BJ (cell line): Measurements from ENCODE around the gene KRT13. TPM values are rescaled to one million over a fixed set of nuclear protein-coding genes. Genes with fewer than 3 reads are reported as not detected.

Source experiments
- CTCF ChIA-PET: fragments of 350-600 bp; formaldehyde crosslinking; extraction: SDS; loops from one replicate; lab custom pipeline; 2021; ENCODE audit warnings: antibody characterized with exemption, inconsistent platforms; lab: Yijun Ruan, JAX
- POLR2A ChIA-PET: fragments of 300-600 bp; sonication (Branson Sonifier 250); formaldehyde crosslinking; extraction: SDS; loops from one replicate; lab custom pipeline; 2021; ENCODE audit warnings: antibody characterized with exemption; lab: Charles Lee
- DNase-seq: peaks from one replicate; pipeline ENCODE4 v3.0.0-alpha.2; 2011; ENCODE audit warnings: low read depth
- H3K27me3 ChIP-seq: 2 replicates; pipeline ENCODE4 v1.6.0; 2011; ENCODE audit warnings: low read length; ENCODE audit not compliant: control insufficient read depth, insufficient read depth
- H3K36me3 ChIP-seq: 2 replicates; pipeline ENCODE4 v1.5.1; 2011; ENCODE audit warnings: low read length; ENCODE audit not compliant: control insufficient read depth, insufficient read depth
- H3K4me3 ChIP-seq: 2 replicates; pipeline ENCODE4 v1.5.1; 2011; ENCODE audit warnings: low read depth, mild to moderate bottlenecking, control low read depth, low read length
- CTCF ChIP-seq: IDR thresholded peaks from 2 replicates; pipeline ENCODE4 v1.5.1; 2011; ENCODE audit warnings: low read depth, mild to moderate bottlenecking, control low read depth, inconsistent platforms, low read length, moderate library complexity; ENCODE audit not compliant: insufficient read depth
- polyA plus RNA-seq: library from polyadenylated mRNA; depleted of rRNA; stranded (reverse); fragments of >200 nt; gene quantifications from 2 replicates; pipeline ENCODE4 v1.2.3, GENCODE V29; 2011

The KRT13 gene
- polyA plus RNA-seq, 1 experiment: 0.27 TPM

DNA sequence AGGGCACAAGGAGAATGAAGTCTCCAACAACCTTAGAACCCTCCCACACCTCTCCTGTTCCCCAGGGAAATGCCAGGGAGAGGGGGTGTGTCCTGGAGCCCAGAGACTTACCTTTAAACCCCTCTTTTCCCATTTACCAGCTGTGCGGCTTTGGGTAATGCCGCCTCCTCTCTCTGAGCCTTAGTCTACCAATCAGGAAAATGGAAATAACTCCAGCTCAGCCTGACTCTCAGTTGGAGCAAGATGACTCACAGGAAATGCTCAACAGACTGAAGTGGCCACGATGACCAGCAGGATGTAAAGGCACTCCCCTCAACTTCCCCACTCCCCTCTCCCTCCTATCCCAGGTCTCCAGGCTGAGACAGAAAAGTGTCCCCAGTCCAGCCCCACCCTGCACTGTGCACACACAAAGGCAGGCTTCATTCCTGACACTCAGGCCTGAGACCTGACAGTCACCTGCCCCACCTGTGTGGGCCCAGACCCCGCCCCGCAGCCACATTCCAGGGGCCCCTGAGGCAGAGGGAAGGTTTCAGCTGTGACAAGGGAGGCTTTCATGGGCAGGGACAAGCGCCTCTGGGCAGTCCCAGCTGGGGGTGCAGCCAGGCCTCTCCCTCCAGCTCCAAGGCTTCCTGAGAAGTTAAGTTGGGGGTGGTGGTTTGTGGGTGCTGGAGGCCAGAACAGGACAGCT is 16.3 kb upstream of the KRT13 start:
- no peak for DNase-seq
- CTCF ChIA-PET: interaction anchor here (0.5 to 1.6 kb wide), 5 partner anchors 26 to 141 kb away, joined by 3 to 5 read pairs (median 4); no protein-coding TSS in a partner anchor
- no peaks in the 10 kb centered on the region for H3K27me3 ChIP-seq
- 0 out of 2 replicates have a peak, but pooled peaks have one; percentile 2 for TF ChIP-seq CTCF
- POLR2A ChIA-PET: no interaction called here
- H3K36me3 ChIP-seq: peaks cover 4% of the 10 kb centered on the region
- no peak overlapping the region for H3K4me3 ChIP-seq

DNA sequence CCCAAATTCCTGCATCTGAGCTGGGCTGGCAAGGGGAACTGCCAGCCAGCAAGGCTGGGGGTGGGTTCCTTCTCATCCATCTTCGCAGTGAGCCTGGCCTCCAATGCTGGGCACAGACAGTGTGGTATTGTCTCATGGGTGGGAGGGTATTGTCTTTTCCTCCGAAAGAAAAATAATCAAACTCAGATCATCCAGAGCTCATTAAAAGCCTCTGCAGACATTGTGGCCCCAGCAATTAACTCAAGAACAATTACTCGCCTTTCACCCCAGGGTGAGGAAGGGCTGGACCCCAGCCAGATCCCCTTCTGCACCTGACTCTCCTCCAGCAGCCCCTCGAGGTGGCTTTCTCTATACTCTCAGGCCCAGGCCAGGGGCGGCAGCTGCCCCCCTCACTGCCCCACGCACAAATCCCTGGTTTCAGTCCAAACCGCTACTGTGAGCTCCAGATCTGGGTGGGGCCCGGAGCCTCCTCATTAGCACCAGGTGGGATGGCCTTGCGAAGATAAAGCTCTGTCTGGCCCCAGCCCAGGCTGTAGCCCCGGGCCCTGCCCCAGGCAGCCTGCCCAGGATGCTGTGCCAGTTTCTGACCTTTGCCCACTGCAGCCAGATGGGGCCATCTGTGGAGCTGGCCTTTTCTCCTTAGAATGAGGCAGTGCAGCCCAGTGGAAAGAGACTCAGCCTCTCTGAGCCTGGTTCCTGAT is 15.6 kb upstream of the KRT13 start:
- H3K36me3 ChIP-seq: peaks cover 4% of the 10 kb centered on the region
- CTCF ChIA-PET: interaction anchor here (0.5 to 1.6 kb wide), 5 partner anchors 25 to 142 kb away, joined by 3 to 5 read pairs (median 3); no protein-coding TSS in a partner anchor
- POLR2A ChIA-PET: interaction anchor here (0.6 kb wide), 1 partner anchor 18 kb away, joined by 3 read pairs; no protein-coding TSS in a partner anchor
- DNase-seq: no peak
- H3K27me3 ChIP-seq: no peaks in the 10 kb centered on the region
- no peak overlapping the region for H3K4me3 ChIP-seq
- no peak for TF ChIP-seq CTCF

GRCh38 chr17:41519501-41520224 is 14.3 kb upstream of the KRT13 start:
- H3K4me3 ChIP-seq: no peak overlapping the region
- no peaks in the 10 kb centered on the region for H3K27me3 ChIP-seq
- CTCF ChIA-PET: interaction anchor here (1.4 to 1.9 kb wide), 2 partner anchors 36 to 143 kb away, joined by 3 to 6 read pairs; no protein-coding TSS in a partner anchor
- H3K36me3 ChIP-seq: peaks cover 3% of the 10 kb centered on the region
- POLR2A ChIA-PET: no interaction called here
- no peak for TF ChIP-seq CTCF
- no peak for DNase-seq

DNA sequence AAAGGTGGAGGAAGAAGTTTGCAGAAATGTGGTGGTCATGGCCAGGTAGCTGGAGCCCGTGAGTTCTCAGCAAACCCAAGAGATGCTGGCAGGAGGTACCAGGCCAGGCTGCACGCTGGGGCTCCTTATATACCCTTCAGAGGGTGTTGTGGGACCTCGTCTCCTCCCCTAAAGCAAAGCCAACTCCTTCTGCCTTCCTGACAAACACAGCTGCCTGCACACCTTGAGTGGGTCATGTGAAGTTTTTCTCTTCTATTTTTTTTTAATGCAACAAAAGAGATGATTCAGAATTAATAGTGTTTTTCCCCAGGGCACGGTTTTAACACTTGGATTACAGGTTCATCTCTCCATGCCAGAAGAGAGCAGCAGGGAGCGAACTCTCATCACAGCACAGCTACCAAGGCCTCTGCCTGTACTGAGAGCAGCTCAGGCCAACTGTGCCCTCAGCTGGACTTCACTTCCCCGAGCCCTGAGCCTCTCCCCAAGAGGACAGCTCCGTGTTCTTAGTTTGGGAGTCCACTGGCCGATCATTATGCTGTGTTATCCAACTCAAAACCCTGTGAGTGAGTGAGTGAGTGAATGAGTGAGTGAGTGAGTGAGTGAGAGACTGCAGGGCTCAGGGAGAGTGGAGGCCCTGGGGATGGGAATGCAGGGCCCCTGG is 13.5 kb upstream of the KRT13 start, which contains the start of gene KRT15:
KRT15 (minus strand) TSS at position 102 of the 661 bp plus-strand sequence; CDS start at position 39, 63 bp downstream.
- ChIA-PET CTCF (interaction anchor here (1.9 kb wide), 1 partner anchor 144 kb away, joined by 6 read pairs; no protein-coding TSS in a partner anchor), POLR2A (interaction anchor here (0.6 kb wide), 1 partner anchor 11 kb away, joined by 4 read pairs; no protein-coding TSS in a partner anchor)
- DNase-seq: no peak
- Histone ChIP-seq H3K27me3 (no peaks in the 10 kb centered on the region), H3K36me3 (peaks cover under 1% of the 10 kb centered on the region; the same call in 1 of the 2 replicates), H3K4me3 (no peak within 1 kb of the TSS)
- TF ChIP-seq CTCF: peak; percentile 24; the same call in 1 of the 2 replicates
